Measurements from ENCODE around the gene HIRA.

Gene HIRA

DNA sequence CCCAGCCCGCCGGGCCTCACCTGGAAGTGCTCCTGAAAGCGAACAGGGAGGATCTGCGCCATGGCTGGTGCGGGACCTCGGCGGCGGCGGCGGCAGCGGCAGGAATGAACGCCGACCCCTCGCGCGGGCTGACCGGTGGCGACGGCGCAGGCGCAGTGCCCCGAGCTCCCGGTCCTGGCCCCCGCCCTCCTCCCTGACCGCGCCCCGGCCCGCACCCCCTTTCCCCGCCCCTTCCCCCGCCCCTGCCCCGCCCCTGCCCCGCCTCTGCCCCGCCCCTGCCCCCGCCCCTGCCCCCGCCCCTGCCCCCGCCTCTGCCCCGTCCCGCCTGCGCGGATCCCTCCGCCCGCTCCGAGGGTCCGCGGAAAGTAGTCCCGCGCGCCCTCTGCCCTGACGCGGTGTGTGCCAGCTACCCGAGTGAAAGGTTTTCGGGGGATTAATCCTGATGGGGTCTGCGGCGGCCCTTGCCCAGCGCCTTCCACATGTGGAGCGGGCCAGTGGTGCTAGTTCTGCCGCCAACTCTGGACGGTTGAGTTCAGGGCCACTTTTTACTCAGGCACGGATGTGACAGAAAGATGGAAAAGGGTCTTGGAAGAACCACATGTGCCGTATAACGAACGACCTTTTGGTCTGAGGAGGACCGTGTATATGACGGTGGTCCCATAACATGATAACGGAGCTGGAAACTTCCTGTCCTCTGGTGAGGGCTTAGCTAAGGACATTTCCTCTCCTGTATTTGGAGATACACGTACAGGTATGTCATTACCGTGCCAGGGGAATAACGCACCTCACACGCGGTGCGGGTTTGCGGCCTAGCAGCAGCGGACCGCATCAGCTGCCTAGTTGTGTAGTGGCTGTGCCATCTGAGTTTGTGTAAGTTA, 139.7 kb downstream of the HIRA start, which contains the start of gene CLTCL1:
TSS of gene CLTCL1 (minus strand) at position 140 of the 878 bp plus-strand sequence. CDS start at position 62, 78 bp downstream.
- no peak for TF ChIP-seq POLR2A (IDR thresholded peaks at IDR 0.05; ENCODE audit: low read depth, low read length)
- TF ChIP-seq POLR2AphosphoS5 (IDR thresholded peaks at IDR 0.05; ENCODE audit: low read depth, low read length): 0 out of 2 replicates have a peak, but pooled peaks have one; percentile 13
- TF ChIP-seq TAF1 (IDR thresholded peaks at IDR 0.05; ENCODE audit: borderline replicate concordance, low read depth, low read length): peak; percentile 43; the same call in 1 of the 2 replicates
- peak; percentile 91 for DNase-seq (ENCODE audit: insufficient read length)
- peak; percentile 36 for FAIRE-seq

DNA sequence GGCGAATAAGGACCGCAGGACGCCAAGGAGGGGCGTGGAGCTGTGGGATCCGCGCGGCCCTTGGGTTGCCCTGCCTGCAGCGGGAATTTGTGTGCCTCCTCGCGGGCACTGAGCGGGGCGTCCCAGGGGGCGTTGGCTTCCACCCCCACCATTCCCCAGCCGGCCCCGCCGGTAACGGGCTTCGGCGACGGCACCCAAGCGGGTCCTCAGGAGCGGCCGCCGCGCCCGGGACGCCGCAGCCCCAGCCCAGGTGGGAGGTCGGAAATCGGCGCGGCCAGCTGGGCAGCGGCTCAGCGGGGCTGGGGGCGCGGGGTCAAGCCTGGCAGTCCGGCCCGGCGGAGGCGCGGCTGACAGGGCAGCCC, 140.3 kb downstream of the HIRA start:
- FAIRE-seq (no peak), DNase-seq (ENCODE audit: insufficient read length) (no peak)
- TF ChIP-seq TAF1 (IDR thresholded peaks at IDR 0.05; ENCODE audit: borderline replicate concordance, low read depth, low read length) (no peak), POLR2AphosphoS5 (IDR thresholded peaks at IDR 0.05; ENCODE audit: low read depth, low read length) (no peak), POLR2A (IDR thresholded peaks at IDR 0.05; ENCODE audit: low read depth, low read length) (no peak)

DNA sequence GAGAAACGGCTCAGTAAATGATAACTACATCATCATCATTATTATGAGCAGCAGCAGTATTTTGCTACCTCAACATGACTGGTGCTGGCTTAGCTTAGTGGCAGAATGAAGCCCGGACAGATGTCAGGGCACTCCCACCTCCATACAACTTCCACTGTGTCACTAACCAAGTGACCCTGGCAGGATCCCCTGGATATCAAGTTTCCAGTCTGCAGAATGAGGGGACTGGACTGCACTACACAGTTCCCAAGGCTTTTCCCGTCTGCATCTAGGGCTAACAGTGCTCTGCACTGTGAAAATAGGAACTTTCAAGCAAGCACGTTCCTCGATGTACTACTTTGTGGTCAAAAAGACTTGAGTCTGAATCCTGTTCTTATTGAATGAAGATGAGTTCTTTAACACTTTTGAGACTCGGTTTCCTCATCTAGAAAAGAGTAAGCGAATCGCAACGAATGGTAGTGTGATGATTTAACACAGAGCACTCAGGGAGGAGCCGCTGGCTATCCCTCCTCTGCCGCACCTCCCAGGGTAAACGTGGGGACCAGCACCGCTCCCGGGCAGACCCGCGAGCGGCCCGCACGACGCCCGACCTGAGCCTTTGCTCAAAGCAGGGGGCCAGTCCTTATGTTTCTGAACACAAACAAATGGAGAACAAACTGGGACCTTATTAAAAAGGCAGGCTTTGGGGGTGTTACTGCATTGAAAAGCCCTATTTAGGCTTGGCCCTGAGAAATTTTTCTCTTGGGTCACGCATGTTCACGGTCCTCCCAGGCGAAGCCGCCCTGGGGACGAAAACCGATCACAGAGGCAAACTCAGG, 140.9 kb downstream of the HIRA start:
- DNase-seq (ENCODE audit: insufficient read length) (no peak), FAIRE-seq (no peak)
- TF ChIP-seq POLR2A (IDR thresholded peaks at IDR 0.05; ENCODE audit: low read depth, low read length) (no peak), TAF1 (IDR thresholded peaks at IDR 0.05; ENCODE audit: borderline replicate concordance, low read depth, low read length) (no peak), POLR2AphosphoS5 (IDR thresholded peaks at IDR 0.05; ENCODE audit: low read depth, low read length) (no peak)

DNA sequence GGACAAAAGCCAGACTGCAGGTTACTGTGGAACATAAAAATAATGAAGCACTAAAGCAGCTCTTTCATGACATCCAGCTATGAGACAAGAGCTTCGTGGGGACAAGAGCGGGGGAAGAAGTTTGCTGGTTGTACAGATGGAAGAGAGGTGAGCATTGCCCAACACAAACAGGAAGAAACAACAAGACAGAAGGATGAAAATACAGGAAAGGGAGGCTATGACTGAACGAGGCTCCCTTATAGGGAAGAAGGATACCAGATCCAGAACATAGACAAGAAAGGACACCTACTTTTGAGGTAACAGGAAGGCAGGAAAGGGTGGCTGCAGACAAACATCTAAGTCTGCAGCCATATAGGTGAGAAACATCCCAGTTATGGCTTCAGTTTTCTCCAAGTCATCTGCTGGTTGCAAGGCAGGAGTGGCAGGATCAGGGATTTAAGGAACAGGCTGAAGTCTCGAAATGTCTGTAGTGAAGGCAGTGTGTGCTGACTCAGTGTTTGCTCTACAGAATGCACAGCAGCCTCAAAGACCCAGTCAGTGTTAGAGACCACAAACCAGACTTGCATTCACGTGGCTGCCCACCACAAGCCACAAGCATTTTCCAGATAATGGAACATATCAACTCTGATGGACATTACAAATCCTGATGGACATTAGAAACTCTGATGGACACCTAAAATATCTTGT, 141.9 kb downstream of the HIRA start:
- no peak for DNase-seq (ENCODE audit: insufficient read length)
- TF ChIP-seq POLR2AphosphoS5 (IDR thresholded peaks at IDR 0.05; ENCODE audit: low read depth, low read length) (no peak), TAF1 (IDR thresholded peaks at IDR 0.05; ENCODE audit: borderline replicate concordance, low read depth, low read length) (no peak), POLR2A (IDR thresholded peaks at IDR 0.05; ENCODE audit: low read depth, low read length) (no peak)
- FAIRE-seq: no peak

DNA sequence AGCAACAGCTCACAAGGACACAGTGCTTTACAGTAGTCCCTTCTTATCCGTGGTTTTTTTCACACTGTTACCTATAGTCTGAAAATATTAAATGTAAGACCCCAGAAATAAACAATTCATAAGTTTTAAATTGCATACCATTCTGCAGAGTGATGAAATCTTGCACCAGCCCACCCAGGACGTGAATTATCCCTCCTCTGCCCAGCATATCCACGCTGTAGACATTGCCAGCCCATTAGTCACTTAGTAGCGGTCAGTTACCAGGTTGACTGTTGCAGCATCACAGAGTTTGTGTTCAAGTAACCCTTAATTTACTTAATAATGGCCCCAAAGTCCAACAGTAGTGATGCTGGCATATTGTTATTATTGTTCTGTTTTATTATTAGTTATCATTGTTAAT, 143.6 kb downstream of the HIRA start:
- TF ChIP-seq POLR2AphosphoS5 (IDR thresholded peaks at IDR 0.05; ENCODE audit: low read depth, low read length) (no peak), TAF1 (IDR thresholded peaks at IDR 0.05; ENCODE audit: borderline replicate concordance, low read depth, low read length) (no peak), POLR2A (IDR thresholded peaks at IDR 0.05; ENCODE audit: low read depth, low read length) (no peak)
- FAIRE-seq: no peak
- no peak for DNase-seq (ENCODE audit: insufficient read length)

DNA sequence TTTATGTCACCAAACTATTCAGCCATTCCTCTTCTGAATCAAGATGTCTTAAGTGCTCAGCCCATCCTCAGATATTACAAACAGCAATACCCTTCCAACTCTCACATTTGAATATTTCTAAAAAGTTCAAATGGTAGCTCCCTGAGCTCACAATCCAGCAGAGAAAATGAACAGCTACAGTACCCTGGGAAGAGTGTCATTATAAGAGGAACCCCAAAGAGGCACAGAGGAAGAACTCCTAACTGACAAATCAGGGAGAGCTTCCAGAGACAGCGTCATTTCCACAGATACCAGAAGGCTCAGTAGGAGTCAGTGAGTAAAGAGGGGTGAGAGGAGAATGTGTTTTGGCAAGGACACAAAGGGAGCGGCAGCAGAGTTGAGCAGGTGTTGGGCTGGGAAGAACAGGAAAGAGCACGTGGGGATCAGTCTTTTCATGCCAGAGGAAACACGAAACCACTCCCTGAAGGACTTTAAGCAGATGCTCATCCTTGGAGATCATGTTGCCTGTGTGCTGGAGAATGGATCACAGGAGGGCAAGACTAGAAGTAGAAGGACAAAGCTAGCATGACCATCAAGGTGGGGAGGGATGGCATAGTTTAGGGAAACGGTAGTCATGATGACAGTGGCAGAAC, 144.3 kb downstream of the HIRA start:
- TF ChIP-seq TAF1 (IDR thresholded peaks at IDR 0.05; ENCODE audit: borderline replicate concordance, low read depth, low read length) (no peak), POLR2AphosphoS5 (IDR thresholded peaks at IDR 0.05; ENCODE audit: low read depth, low read length) (no peak), POLR2A (IDR thresholded peaks at IDR 0.05; ENCODE audit: low read depth, low read length) (no peak)
- DNase-seq (ENCODE audit: insufficient read length): no peak
- FAIRE-seq: no peak

DNA sequence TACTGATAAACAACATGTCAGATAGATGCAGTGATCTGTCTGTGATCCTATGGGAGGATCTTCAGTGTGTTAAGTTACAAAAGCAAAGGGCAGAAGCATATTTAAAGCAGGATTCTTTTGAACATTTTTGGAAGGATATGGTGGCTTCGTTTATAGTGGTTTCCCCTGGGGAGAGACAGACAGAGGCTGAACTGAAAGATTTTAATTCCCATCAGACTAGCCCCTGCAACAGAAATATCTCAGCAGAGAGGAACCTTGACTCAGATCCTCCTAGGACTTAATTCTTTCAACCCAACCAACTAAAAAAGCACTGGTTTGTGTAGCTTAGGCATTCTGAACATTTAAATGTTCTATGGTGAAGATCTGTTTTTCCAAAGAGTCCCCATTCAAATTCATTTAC, 145.7 kb downstream of the HIRA start:
- FAIRE-seq (no peak), DNase-seq (ENCODE audit: insufficient read length) (no peak)
- TF ChIP-seq TAF1 (IDR thresholded peaks at IDR 0.05; ENCODE audit: borderline replicate concordance, low read depth, low read length): no peak
- TF ChIP-seq POLR2A (IDR thresholded peaks at IDR 0.05; ENCODE audit: low read depth, low read length): no peak
- TF ChIP-seq POLR2AphosphoS5 (IDR thresholded peaks at IDR 0.05; ENCODE audit: low read depth, low read length): no peak
